Endothelial cell (in vitro differentiated cells): Measurements from ENCODE around the gene AGBL1. TPM values are rescaled to one million over a fixed set of nuclear protein-coding genes. Genes with fewer than 3 reads are reported as not detected.

Source experiments
- DNase-seq: peaks from one replicate; pipeline ENCODE4 v3.0.0; 2021; ENCODE audit warnings: low spot score
- H3K27ac Mint-ChIP-seq: one replicate; pipeline ENCODE4 v1.8.0; 2021; ENCODE audit warnings: mixed read lengths, inconsistent platforms; ENCODE audit not compliant: unreplicated experiment
- H3K27me3 Mint-ChIP-seq: one replicate; pipeline ENCODE4 v1.8.0; 2021; ENCODE audit warnings: mild to moderate bottlenecking, moderate library complexity, mixed read lengths, inconsistent platforms; ENCODE audit not compliant: unreplicated experiment
- H3K36me3 Mint-ChIP-seq: one replicate; pipeline ENCODE4 v1.8.0; 2021; ENCODE audit warnings: mild to moderate bottlenecking, low read depth, mixed read lengths, inconsistent platforms; ENCODE audit not compliant: unreplicated experiment
- H3K4me1 Mint-ChIP-seq: one replicate; pipeline ENCODE4 v1.8.0; 2021; ENCODE audit warnings: mild to moderate bottlenecking, mixed read lengths, inconsistent platforms; ENCODE audit not compliant: unreplicated experiment
- H3K4me3 Mint-ChIP-seq: one replicate; pipeline ENCODE4 v1.8.0; 2021; ENCODE audit warnings: mild to moderate bottlenecking, mixed read lengths, inconsistent platforms; ENCODE audit not compliant: unreplicated experiment
- H3K9me3 Mint-ChIP-seq: one replicate; pipeline ENCODE4 v1.8.0; 2021; ENCODE audit warnings: mixed read lengths, inconsistent platforms; ENCODE audit not compliant: unreplicated experiment
- total RNA-seq: library from RNA; stranded (reverse); fragmentation: NEBNext Ultra II Directional; extraction: Animal tissue kit (Norgen Biotek cat#: 25700); gene quantifications from one replicate; pipeline ENCODE4 v1.2.1, GENCODE V29; 2021; ENCODE audit not compliant: unreplicated experiment
- TF ChIP-seq, protein P1 (sequence below): fragments of 200-600 bp; sonication (generic); IDR thresholded peaks from one replicate; pipeline ENCODE4 v1.5.0; 2021; ENCODE audit warnings: antibody characterized with exemption; ENCODE audit not compliant: unreplicated experiment

The AGBL1 gene
- total RNA-seq, 1 donor from 2014 or later = 0.03 TPM

DNA sequence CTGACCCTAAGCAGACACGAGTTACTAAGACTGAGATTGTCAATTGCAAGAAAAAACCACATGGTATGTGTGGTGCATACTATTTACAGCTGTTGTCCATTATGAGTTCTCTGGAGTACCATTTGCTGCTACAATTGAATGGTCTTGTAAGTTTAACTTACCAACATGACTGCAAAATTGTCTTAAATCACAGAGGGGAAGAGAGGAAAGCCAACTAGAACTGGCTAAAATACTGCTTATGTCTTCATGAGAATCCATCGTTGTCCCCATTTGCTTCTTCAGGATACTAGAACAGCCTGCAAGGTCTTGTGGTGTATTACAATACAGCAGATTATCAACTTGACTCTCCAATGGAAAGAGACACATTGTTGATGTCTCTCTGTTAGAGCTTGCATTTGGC, 313.2 kb downstream of the AGBL1 start:
- Mint-ChIP-seq H3K4me1 (peaks cover 3% of the 10 kb centered on the region), H3K27ac (no peak overlapping the region)

DNA sequence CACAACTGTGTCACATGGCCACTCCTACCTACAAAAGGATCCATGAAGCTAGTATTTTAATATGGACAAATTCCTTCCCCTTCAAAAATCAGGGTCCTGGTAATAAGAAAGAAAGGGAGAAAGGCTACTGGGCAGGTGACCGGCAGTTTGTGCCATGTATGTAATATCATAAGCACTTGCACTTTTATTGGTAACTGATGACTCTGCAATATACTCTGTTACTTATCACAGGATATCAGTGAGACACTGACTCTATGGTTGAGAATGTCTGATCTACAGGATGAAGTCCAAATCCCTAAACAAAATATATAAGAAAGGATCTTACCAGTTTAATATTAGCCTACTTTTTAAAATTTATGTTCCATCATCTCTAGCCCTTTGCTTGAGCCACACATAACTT, 315.2 kb downstream of the AGBL1 start:
- DNase-seq = no peak
- H3K27ac Mint-ChIP-seq = no peak overlapping the region
- H3K36me3 Mint-ChIP-seq = no peaks in the 10 kb centered on the region
- no peak overlapping the region for H3K4me3 Mint-ChIP-seq
- H3K27me3 Mint-ChIP-seq = no peaks in the 10 kb centered on the region
- peaks cover 3% of the 10 kb centered on the region for H3K4me1 Mint-ChIP-seq
- TF ChIP-seq, protein P1, sequence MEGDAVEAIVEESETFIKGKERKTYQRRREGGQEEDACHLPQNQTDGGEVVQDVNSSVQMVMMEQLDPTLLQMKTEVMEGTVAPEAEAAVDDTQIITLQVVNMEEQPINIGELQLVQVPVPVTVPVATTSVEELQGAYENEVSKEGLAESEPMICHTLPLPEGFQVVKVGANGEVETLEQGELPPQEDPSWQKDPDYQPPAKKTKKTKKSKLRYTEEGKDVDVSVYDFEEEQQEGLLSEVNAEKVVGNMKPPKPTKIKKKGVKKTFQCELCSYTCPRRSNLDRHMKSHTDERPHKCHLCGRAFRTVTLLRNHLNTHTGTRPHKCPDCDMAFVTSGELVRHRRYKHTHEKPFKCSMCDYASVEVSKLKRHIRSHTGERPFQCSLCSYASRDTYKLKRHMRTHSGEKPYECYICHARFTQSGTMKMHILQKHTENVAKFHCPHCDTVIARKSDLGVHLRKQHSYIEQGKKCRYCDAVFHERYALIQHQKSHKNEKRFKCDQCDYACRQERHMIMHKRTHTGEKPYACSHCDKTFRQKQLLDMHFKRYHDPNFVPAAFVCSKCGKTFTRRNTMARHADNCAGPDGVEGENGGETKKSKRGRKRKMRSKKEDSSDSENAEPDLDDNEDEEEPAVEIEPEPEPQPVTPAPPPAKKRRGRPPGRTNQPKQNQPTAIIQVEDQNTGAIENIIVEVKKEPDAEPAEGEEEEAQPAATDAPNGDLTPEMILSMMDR = no peak
- H3K9me3 Mint-ChIP-seq = no peaks in the 10 kb centered on the region

More for the DNA sequence above, 313.2 kb downstream of the AGBL1 start:
- no peak for DNase-seq
- H3K4me3 Mint-ChIP-seq = no peak overlapping the region
- no peaks in the 10 kb centered on the region for H3K36me3 Mint-ChIP-seq
- H3K9me3 Mint-ChIP-seq = no peaks in the 10 kb centered on the region
- no peaks in the 10 kb centered on the region for H3K27me3 Mint-ChIP-seq
- TF ChIP-seq, protein P1 = no peak

DNA sequence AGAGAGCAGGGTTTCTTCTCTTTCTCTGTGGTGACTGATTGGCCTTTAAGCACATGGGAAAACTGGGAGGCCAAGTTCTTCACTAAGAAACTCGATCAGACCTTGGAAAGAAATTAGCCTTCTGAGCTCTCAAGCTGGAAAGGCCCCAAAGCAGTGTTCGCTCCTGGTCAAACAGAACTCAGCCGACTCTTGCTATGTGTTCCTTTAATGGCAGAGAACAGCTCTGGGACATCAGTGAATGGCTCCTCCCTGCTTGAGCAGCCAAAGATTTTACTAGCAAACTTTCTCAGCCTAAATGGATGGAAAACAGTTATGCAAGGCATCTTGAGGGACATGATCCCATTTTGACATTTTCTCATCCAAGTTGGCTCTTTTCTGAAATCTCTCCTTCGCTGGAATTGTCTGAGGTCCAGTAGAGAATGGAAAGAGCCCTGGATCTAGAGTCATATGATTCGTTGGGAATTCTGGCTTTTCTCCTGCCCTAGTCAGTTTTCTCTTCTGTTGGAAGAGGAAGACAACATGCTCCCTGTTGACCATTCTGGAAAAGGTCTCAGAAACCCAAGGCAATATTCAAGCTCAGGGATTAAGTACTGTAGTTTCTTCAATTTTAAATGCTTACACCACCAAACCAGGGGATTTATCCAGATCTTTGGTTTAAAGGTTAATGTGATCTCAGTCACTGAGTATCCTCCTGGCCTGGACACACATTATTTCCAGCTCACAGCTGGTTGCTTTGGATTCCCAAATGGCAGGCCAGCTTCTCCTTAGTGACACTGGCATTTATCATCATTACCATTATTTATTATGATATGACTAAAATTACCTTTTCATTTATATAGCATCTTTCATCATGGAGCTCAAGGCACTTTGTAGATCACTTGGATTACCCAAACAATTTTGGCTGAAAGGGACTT, 319.6 kb downstream of the AGBL1 start:
- TF ChIP-seq, protein P1 = no peak
- no peak overlapping the region for H3K4me3 Mint-ChIP-seq
- no peaks in the 10 kb centered on the region for H3K36me3 Mint-ChIP-seq
- DNase-seq = no peak
- H3K27ac Mint-ChIP-seq = no peak overlapping the region
- H3K9me3 Mint-ChIP-seq = no peaks in the 10 kb centered on the region
- H3K27me3 Mint-ChIP-seq = no peaks in the 10 kb centered on the region
- no peaks in the 10 kb centered on the region for H3K4me1 Mint-ChIP-seq

DNA sequence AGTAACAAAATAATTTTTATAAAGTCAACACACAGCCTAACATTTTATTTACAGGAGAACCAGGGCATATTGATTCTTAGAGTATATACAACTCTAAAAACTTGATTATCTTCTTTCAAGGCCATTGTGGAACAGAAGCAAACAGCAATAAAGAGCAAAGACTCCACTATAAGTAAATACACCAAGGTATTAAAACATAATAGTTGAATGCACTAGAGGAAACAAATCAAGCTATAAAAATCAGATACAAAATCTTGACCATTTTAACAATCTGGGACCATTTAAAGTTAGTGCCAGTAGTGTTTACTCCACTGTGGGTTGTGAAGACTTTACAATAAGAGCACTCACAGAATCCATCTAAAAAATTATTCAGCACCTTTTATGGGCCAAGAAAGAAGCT, 323.6 kb downstream of the AGBL1 start:
- no peak for DNase-seq
- Mint-ChIP-seq H3K9me3 (no peaks in the 10 kb centered on the region), H3K27ac (no peak overlapping the region), H3K27me3 (no peaks in the 10 kb centered on the region), H3K36me3 (no peaks in the 10 kb centered on the region), H3K4me3 (no peak overlapping the region), H3K4me1 (no peaks in the 10 kb centered on the region)
- TF ChIP-seq, protein P1 = no peak

DNA sequence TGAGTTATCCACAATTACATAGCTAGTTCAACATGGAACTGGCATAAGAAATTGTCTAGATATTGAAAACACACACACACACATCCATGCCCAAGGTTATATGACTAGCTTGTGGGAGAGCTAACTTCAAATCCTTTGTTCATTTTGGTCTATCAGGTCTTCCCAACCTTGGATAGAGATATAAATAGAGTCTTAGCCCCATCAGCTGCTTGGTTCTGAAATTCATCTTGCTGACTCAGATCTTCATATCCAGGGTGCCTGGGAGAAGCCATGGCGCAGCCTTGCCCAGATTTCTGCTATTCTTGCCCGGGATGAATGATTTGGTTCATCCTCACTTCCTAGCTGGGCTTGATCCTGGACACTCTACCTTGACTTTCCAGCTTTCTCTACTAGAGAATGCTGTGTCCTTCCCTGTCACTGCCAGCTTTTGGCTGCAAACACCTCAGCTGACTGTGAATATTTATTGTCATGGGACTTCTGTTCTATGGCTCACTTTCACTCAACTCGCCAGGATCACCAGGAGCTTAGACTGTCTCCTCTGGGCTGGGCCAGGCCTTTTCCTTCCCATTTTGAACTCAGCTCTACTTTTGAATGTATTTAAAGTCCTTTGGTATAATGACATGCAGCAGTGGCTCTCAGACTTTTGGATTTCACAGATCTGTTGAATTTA, 324.4 kb downstream of the AGBL1 start:
- DNase-seq = no peak
- Mint-ChIP-seq H3K27ac (no peak overlapping the region), H3K27me3 (no peaks in the 10 kb centered on the region), H3K36me3 (no peaks in the 10 kb centered on the region), H3K4me3 (no peak overlapping the region), H3K9me3 (no peaks in the 10 kb centered on the region), H3K4me1 (no peaks in the 10 kb centered on the region)
- TF ChIP-seq, protein P1 = no peak
